WI38 (cell line): Measurements from ENCODE around the gene KLB.

Source experiments
- H3K4me3 ChIP-seq: 2 replicates; pipeline ENCODE4 v1.5.1; 2011; ENCODE audit warnings: low read depth, mild to moderate bottlenecking, control low read depth, low read length
- CTCF ChIP-seq: IDR thresholded peaks from 2 replicates; pipeline ENCODE4 v1.5.1; 2012; ENCODE audit warnings: low read depth, mild to moderate bottlenecking, control low read depth, low read length

The KLB gene

GRCh38 chr4:39446842-39447573 is 40.3 kb downstream of the KLB start:
- no peak for TF ChIP-seq CTCF
- no peak overlapping the region for H3K4me3 ChIP-seq

- TF ChIP-seq CTCF: no peak
- no peak overlapping the region for H3K4me3 ChIP-seq
Observed at GRCh38 chr4:39450618-39451017, 43.9 kb downstream of the KLB start.

DNA sequence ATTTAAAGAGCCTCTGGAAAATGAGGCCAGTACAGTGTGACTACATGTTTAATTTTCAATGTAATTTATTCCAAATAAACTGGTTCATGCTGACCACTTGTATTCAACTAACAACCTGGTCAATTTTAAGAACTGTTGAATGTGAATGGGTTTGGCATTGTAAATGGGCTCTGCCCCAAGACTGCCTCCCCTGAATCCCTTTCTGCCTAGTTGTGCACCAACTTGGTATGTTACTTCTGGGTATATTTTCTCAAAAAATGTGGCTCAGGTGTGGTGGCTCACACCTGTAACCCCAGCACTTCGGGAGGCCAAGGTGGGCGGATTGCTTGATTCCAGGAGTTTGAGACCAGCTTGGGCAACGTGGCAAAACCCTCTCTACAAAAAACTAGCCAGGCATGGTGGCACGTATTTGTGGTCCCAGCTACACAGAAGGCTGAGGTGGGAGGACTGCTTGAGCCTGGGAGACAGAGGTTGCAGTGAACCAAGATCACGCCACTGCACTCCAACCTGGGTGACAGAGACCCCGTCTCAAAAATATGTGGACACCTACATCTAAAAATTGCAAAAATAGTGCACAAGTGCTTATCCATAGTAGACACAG is 44.8 kb downstream of the KLB start:
- no peak overlapping the region for H3K4me3 ChIP-seq
- no peak for TF ChIP-seq CTCF

DNA sequence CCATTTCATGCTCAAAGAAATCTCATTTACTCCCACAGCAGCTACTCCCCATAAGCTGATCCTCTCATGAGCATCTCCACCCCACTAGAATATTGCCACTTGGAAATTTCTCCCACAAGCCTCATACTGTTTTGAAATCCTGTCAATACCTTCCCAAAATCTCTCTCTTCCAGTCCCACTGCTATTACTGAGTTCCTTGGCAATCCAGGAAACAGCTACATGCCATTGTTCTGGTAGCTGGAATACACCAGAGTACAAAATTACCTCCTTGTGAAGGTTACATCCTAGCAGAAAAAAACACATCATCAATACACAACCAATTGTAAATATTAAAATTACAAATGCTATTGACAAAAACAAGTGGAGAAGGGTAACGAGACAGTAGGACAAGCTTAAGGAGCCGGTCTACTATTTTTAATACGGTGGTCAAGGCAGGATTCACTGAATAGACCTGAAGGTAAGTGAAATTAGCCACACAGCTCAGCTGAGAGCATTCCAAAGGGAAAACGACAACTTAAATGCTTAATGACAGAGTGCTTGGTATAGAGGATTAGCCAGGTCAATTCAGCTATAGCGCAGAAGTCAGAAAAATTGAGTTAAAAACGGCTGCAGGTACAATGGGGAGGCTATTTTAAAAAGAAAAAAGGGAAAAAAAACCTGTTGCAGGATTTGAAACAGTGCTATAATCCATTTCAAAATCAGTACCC is 45.6 kb downstream of the KLB start:
- no peak for TF ChIP-seq CTCF
- no peak overlapping the region for H3K4me3 ChIP-seq

GRCh38 chr4:39452860-39453587 is 46.3 kb downstream of the KLB start:
- no peak for TF ChIP-seq CTCF
- no peak overlapping the region for H3K4me3 ChIP-seq

DNA sequence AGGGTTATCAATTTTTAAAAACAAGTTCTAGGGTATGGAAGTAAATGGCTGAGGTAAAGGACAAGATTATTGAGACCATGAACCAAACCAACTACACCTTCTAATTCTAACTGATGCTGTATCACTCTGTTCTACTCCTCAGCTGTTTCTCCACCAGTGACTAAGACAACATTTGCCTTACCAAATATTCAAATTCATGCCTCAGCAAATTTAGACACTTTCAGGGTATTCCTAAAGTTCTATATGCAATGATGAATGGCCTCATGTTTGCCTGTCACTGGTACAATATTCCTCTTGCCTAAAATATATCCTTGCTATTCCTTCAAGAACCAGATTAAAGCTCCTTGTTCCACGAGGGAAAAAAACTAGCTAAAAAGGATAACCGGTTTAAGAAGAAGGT is 47.0 kb downstream of the KLB start:
- no peak overlapping the region for H3K4me3 ChIP-seq
- no peak for TF ChIP-seq CTCF
